Measurements from ENCODE around the gene AFF2. TPM values are rescaled to one million over a fixed set of nuclear protein-coding genes. Genes with fewer than 3 reads are reported as not detected.
"Not testable (repeated sequence)": the region's sequence is repeated elsewhere in the genome, so short reads cannot be mapped to it uniquely, and the experiment has no call there.

AFF2 gene
- total and polyA plus RNA-seq, 2 donors (not counting 3 experiments of a cell fraction or from before 2014, with no cell fraction given) = 0.03 to 0.07 TPM

- H3K36me3 ChIP-seq (ENCODE audit: control insufficient read depth in 2 of 2, extremely low read depth in 1 of 2, insufficient read depth in 2 of 2, low read length in 2 of 2); POLR2A ChIA-PET; H3K4me3 ChIP-seq (replicated peaks in 1 of 3; ENCODE audit: insufficient read depth in 1 of 3, low read depth in 1 of 3, low read length in 3 of 3); H4K20me1 ChIP-seq (replicated peaks; ENCODE audit: control insufficient read depth, extremely low read depth, insufficient read depth, low read length); intact Hi-C loops (cut with micrococcal nuclease); BruUV-seq (replicated peaks); dilution Hi-C loops (cut with MboI; ENCODE audit: extremely low pct_ligation_motif_present, low sequenced_read_pairs); H3K27me3 ChIP-seq (ENCODE audit: control insufficient read depth in 2 of 2, insufficient read depth in 2 of 2, low read length in 2 of 2); FAIRE-seq; DNase-seq (ENCODE audit: low read depth, low spot score); H3K9me1 ChIP-seq (replicated peaks; ENCODE audit: control insufficient read depth, extremely low read depth, insufficient read depth, low read length); H3K9ac ChIP-seq (replicated peaks; ENCODE audit: extremely low read depth, insufficient read depth, low read length); H3K4me1 ChIP-seq (ENCODE audit: control insufficient read depth, extremely low read depth, insufficient read depth, low read length); H3K9me3 ChIP-seq (replicated peaks; ENCODE audit: control insufficient read depth, insufficient read depth, low read length); H3K4me2 ChIP-seq (ENCODE audit: insufficient read depth, low read length); H2AFZ ChIP-seq (ENCODE audit: low read depth, low read length); CTCF ChIA-PET; H3K27ac ChIP-seq (ENCODE audit: insufficient read depth, low read depth, low read length); H3K79me2 ChIP-seq (ENCODE audit: control insufficient read depth, insufficient read depth, low read length): not testable (repeated sequence)
Observed at GRCh38 chrX:148906628-148907027, 406.2 kb downstream of the AFF2 start.

DNA sequence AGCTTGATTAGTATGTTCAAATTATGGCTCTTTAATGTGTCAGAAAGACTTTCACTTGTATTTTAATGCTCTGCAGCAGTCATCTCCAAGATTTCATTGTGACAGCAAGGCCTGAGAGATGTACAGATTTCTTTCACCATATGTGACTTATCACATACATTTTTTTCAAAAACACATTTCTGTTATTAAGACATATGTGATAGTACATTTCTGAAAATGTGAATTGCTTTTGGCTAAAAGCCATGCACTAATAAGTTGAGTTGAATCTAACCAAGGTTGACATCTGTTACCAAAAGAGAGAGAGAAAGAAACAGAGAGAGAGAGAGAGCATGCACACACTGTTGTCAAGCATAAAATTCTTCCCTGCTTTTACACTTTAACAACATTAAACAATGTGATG is 409.3 kb downstream of the AFF2 start:
- H4K20me1 ChIP-seq (replicated peaks; ENCODE audit: control insufficient read depth, extremely low read depth, insufficient read depth, low read length) = no peaks in the 10 kb centered on the region
- DNase-seq (ENCODE audit: low read depth, low spot score) = no peak
- CTCF ChIA-PET = no interaction called here
- H3K4me3 ChIP-seq (replicated peaks in 1 of 3; ENCODE audit: insufficient read depth in 1 of 3, low read depth in 1 of 3, low read length in 3 of 3) = no peak overlapping the region
- TF ChIP-seq CTCF (IDR thresholded peaks at IDR 0.05; ENCODE audit: extremely low read depth in 1 of 2, insufficient read depth in 1 of 2, low read depth in 1 of 2, low read length in 2 of 2) = no peak
- no peak for TF ChIP-seq MYC (IDR thresholded peaks at IDR 0.05; ENCODE audit: low read depth, low read length)
- no peak for TF ChIP-seq FOS (IDR thresholded peaks at IDR 0.05; ENCODE audit: borderline replicate concordance, insufficient read depth, low read length)
- no peak for TF ChIP-seq POLR2AphosphoS5 (IDR thresholded peaks at IDR 0.05; ENCODE audit: insufficient read depth, low read depth, low read length)
- TF ChIP-seq GATA2 (IDR thresholded peaks at IDR 0.05; ENCODE audit: insufficient read depth, insufficient read length, low read depth, low read length) = no peak
- no peak for TF ChIP-seq JUN (IDR thresholded peaks at IDR 0.05; ENCODE audit: borderline replicate concordance, insufficient read depth, insufficient read length, low read depth)
- TF ChIP-seq, protein P1, sequence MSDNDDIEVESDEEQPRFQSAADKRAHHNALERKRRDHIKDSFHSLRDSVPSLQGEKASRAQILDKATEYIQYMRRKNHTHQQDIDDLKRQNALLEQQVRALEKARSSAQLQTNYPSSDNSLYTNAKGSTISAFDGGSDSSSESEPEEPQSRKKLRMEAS (IDR thresholded peaks at IDR 0.05; ENCODE audit: insufficient read depth, insufficient read length) = no peak
- TF ChIP-seq EZH2 (IDR thresholded peaks at IDR 0.05; ENCODE audit: borderline replicate concordance, low read depth, low read length, severe bottlenecking) = no peak
- no peak for TF ChIP-seq POLR2A (IDR thresholded peaks at IDR 0.05; ENCODE audit: low read depth, low read length)
- no peak overlapping the region for H3K4me2 ChIP-seq (ENCODE audit: insufficient read depth, low read length)
- no TSS peak for BruUV-seq (replicated peaks)
- dilution Hi-C loops (cut with MboI; ENCODE audit: extremely low pct_ligation_motif_present, low sequenced_read_pairs) (no loop called here), intact Hi-C loops (cut with micrococcal nuclease) (no loop called here)
- H3K4me1 ChIP-seq (ENCODE audit: control insufficient read depth, extremely low read depth, insufficient read depth, low read length) = no peaks in the 10 kb centered on the region
- H3K27ac ChIP-seq (ENCODE audit: insufficient read depth, low read depth, low read length) = no peak overlapping the region
- no peak for FAIRE-seq
- no peaks in the 10 kb centered on the region for H3K79me2 ChIP-seq (ENCODE audit: control insufficient read depth, insufficient read depth, low read length)
- no peaks in the 10 kb centered on the region for H3K9me3 ChIP-seq (replicated peaks; ENCODE audit: control insufficient read depth, insufficient read depth, low read length)
- H3K27me3 ChIP-seq (ENCODE audit: control insufficient read depth in 2 of 2, insufficient read depth in 2 of 2, low read length in 2 of 2) = no peaks in the 10 kb centered on the region
- H3K9me1 ChIP-seq (replicated peaks; ENCODE audit: control insufficient read depth, extremely low read depth, insufficient read depth, low read length) = no peaks in the 10 kb centered on the region
- H2AFZ ChIP-seq (ENCODE audit: low read depth, low read length) = no peak overlapping the region
- no peak overlapping the region for H3K9ac ChIP-seq (replicated peaks; ENCODE audit: extremely low read depth, insufficient read depth, low read length)
- H3K36me3 ChIP-seq (ENCODE audit: control insufficient read depth in 2 of 2, extremely low read depth in 1 of 2, insufficient read depth in 2 of 2, low read length in 2 of 2) = no peaks in the 10 kb centered on the region
- POLR2A ChIA-PET = no interaction called here

Data from endothelial cell of umbilical vein (primary cell).